NB4 (cell line): Measurements from ENCODE around the gene TMEM184A.

Source experiments
- DNase-seq: peaks from one replicate; pipeline ENCODE4 v3.0.0; 2010; ENCODE audit warnings: low read depth
- H3K4me3 ChIP-seq: one replicate; pipeline ENCODE4 v1.5.1; 2011; ENCODE audit warnings: mild to moderate bottlenecking, low read depth, low read length, moderate library complexity
- CTCF ChIP-seq: IDR thresholded peaks from one replicate; pipeline ENCODE4 v1.5.1; 2012; ENCODE audit warnings: low read depth, low read length
- MAX ChIP-seq: IDR thresholded peaks from 2 replicates; pipeline ENCODE4 v1.6.1; 2011; ENCODE audit warnings: low read depth, low read length
- MYC ChIP-seq: IDR thresholded peaks from 2 replicates; pipeline ENCODE4 v1.6.1; 2011; ENCODE audit warnings: low read depth, low read length
- POLR2A ChIP-seq: IDR thresholded peaks from 2 replicates; pipeline ENCODE4 v1.6.1; 2011; ENCODE audit warnings: mild to moderate bottlenecking; ENCODE audit not compliant: insufficient read length; ENCODE audit errors: extremely low read depth

TMEM184A gene

GRCh38 chr7:1547777-1548437 is 8.1 kb downstream of the TMEM184A start:
- no peak overlapping the region for H3K4me3 ChIP-seq
- no peak for TF ChIP-seq POLR2A
- peak; percentile 22; the same call in 1 of the 2 replicates for TF ChIP-seq MAX
- TF ChIP-seq MYC, result no peak
- no peak for TF ChIP-seq CTCF
- no peak for DNase-seq

GRCh38 chr7:1546909-1547776 is 8.9 kb downstream of the TMEM184A start:
- H3K4me3 ChIP-seq, result no peak overlapping the region
- no peak for TF ChIP-seq MYC
- TF ChIP-seq POLR2A, result no peak
- DNase-seq, result no peak

GRCh38 chr7:1546274-1546908 is 9.6 kb downstream of the TMEM184A start:
- no peak overlapping the region for H3K4me3 ChIP-seq
- TF ChIP-seq MYC, result no peak
- no peak for TF ChIP-seq POLR2A
- no peak for TF ChIP-seq MAX
- TF ChIP-seq CTCF, result no peak
- DNase-seq, result no peak

- DNase-seq, result no peak
- H3K4me3 ChIP-seq, result no peak overlapping the region
- TF ChIP-seq MAX, result no peak
- TF ChIP-seq CTCF, result no peak
- no peak for TF ChIP-seq POLR2A
- no peak for TF ChIP-seq MYC
Observed at GRCh38 chr7:1545417-1546246, 10.4 kb downstream of the TMEM184A start.

- TF ChIP-seq CTCF, result no peak
- TF ChIP-seq MAX, result no peak
- TF ChIP-seq POLR2A, result no peak
- no peak for TF ChIP-seq MYC
- H3K4me3 ChIP-seq, result no peak overlapping the region
- no peak for DNase-seq
Observed at GRCh38 chr7:1544896-1545416, 11.0 kb downstream of the TMEM184A start.
